ACC112 (cell line): Measurements from ENCODE around the gene SLC2A1.

Experiments used
- H2AFZ ChIP-seq: fragments of 200-600 bp; sonication (generic); one replicate; pipeline ENCODE4 v1.6.0; 2017; ENCODE audit warnings: antibody characterized with exemption, low read length; ENCODE audit not compliant: unreplicated experiment
- H3K27ac ChIP-seq: fragments of 200-600 bp; sonication (generic); 2 replicates; pipeline ENCODE4 v1.5.1; 2014; ENCODE audit warnings: low read depth, mild to moderate bottlenecking, antibody characterized with exemption, low read length, moderate library complexity
- H3K27me3 ChIP-seq: fragments of 200-600 bp; sonication (generic); 2 replicates; pipeline ENCODE4 v1.6.1; 2014; ENCODE audit warnings: mild to moderate bottlenecking, antibody characterized with exemption, low read length, moderate library complexity, mixed read lengths; ENCODE audit not compliant: insufficient read depth
- H3K36me3 ChIP-seq: fragments of 200-600 bp; sonication (generic); 2 replicates; pipeline ENCODE4 v1.6.1; 2016; ENCODE audit warnings: mild to moderate bottlenecking, antibody characterized with exemption, low read length, moderate library complexity, mixed read lengths; ENCODE audit not compliant: insufficient read depth
- H3K4me1 ChIP-seq: fragments of 200-600 bp; sonication (generic); one replicate; pipeline ENCODE4 v1.6.1; 2016; ENCODE audit warnings: low read length, mixed read lengths; ENCODE audit not compliant: insufficient read depth, unreplicated experiment, control insufficient read depth
- H3K4me3 ChIP-seq: fragments of 200-600 bp; sonication (generic); 2 replicates; pipeline ENCODE4 v1.5.1; 2014; ENCODE audit warnings: mild to moderate bottlenecking, low read depth, low read length
- H3K79me2 ChIP-seq: fragments of 200-600 bp; sonication (generic); one replicate; pipeline ENCODE4 v1.6.0; 2016; ENCODE audit warnings: low read length; ENCODE audit not compliant: control insufficient read depth, unreplicated experiment, insufficient read depth

SLC2A1 gene

DNA sequence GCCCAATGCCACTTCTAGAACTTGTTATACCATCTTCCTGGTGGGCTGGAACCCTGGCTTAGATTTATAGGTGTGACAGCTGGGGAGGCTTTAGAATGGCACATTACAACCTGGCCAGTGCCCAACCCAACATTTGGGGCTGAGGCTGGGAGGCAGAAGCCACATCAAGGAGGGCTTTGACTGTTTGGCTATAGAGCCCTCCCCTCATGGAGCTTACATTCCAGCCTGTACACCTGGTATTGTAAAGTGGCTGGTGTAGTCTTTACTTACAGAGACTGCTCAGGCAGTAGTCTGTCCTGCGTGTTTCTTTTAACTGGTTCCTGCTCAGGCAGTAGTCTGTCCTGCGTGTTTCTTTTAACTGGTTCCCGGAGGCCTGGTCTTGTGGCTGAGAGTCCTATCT lies 10.0 kb upstream of the SLC2A1 start:
- no peaks in the 10 kb centered on the region for H3K79me2 ChIP-seq
- no peaks in the 10 kb centered on the region for H3K36me3 ChIP-seq
- peaks cover 21% of the 10 kb centered on the region for H3K4me1 ChIP-seq
- H3K27me3 ChIP-seq, result no peaks in the 10 kb centered on the region
- no peak overlapping the region for H3K27ac ChIP-seq
- H2AFZ ChIP-seq, result no peak overlapping the region
- H3K4me3 ChIP-seq, result no peak overlapping the region

DNA sequence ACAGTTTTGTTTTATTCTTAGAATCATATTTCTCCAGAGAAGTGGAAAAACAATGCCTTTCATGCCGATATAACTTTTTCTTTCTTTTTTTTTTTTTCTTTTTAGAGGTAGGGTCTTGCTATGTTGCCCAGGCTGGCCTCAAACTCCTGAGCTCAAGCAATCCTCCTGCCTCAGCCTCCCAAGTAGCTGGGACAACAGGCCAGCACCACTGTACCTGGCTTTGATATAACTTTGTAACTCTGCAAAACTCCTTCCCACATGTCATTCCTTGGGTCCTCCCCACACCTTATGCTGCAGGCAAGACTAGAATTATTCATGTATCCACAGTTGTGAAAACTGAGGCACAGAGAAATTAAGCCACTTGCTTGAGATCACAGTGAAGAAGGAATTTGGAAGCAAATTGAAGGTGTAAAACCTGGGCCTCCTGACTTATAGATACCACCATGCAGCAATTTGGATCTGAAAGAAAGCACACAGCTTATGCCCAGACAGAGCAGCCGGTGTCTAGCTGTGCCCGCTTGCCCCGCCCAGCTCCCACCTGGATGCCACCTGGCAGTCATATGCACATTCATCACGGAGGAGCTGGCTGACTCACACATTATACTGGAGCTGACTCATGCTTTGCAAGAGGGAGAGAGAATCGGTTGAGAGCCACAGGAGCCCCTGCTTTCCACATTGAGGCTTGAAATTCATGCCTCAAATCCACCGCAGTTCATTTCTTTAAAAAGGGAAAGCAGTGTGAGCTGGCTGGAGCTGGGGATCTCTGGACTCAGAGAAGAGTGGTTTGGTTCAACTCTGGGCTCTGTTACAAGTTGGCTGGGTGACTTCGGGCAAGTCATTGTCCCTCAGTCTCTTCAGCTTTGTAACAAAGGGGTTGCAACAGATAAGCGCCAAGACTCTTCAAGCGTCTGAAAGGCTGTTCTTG lies 8.3 kb upstream of the SLC2A1 start:
- Histone ChIP-seq H3K27me3 (no peaks in the 10 kb centered on the region), H3K4me1 (peaks cover 29% of the 10 kb centered on the region), H2AFZ (no peak overlapping the region), H3K36me3 (no peaks in the 10 kb centered on the region), H3K4me3 (no peak overlapping the region), H3K79me2 (no peaks in the 10 kb centered on the region), H3K27ac (peak overlapping the region; percentile 36; the same call in 1 of the 2 replicates)

DNA sequence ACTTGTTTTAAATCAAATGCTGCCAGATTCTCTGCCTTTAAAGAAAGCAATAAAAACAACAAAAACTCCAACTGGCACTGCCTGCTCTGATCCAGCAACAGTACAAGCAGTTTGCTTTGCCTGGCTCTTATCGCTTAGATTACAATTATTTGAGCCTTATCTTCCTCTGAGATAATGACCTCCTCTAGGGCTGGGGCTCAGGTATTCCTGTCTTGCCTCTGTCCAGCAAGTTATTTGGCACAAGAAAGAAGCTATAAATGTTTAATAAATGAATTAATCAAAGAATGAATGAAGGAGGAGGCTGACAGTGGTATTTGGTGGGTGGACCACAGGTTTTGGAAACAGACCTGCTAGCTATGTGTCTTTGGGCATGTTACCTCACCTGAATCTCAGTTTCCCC lies 6.7 kb upstream of the SLC2A1 start:
- H3K4me1 ChIP-seq, result peaks cover 25% of the 10 kb centered on the region
- no peaks in the 10 kb centered on the region for H3K27me3 ChIP-seq
- H3K4me3 ChIP-seq, result no peak overlapping the region
- no peaks in the 10 kb centered on the region for H3K79me2 ChIP-seq
- no peaks in the 10 kb centered on the region for H3K36me3 ChIP-seq
- no peak overlapping the region for H2AFZ ChIP-seq
- H3K27ac ChIP-seq, result no peak overlapping the region

DNA sequence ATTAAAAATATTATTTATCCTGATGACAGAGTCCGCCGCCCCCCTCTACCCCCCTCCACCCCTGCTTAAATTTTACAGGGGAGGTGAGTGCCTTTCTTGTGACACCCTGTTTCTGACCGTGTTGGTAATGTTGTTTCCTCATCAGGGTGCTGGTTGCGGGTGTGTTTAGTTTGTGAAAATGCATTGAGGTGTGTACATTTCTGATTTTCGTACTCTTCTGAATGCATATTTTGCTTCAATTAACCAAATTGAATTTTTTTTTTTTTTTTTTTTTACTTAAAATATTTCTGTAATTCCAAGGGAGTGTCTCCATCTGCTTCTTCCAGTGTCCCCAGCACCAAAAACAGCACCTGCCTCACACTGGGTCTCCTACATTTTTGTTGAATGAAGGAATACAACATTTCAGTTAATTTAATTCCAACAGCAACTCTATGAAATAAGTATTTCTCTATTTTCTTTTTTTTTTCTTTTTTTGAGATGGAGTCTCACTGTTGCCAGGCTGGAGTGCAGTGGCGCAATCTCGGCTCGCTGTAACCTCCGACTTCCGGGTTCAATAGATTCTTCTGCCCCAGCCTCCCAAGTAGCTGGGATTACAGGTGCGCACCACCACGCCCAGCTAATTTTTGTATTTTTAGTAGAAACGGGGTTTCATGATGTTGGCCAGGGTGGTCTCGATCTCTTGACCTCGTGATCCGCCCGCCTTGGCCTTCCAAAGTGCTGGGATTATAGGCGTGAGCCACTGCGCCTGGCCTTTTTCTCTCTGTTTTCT lies 5.6 kb upstream of the SLC2A1 start:
- no peaks in the 10 kb centered on the region for H3K36me3 ChIP-seq
- no peaks in the 10 kb centered on the region for H3K27me3 ChIP-seq
- H3K4me3 ChIP-seq, result no peak overlapping the region
- H3K79me2 ChIP-seq, result no peaks in the 10 kb centered on the region
- peaks cover 25% of the 10 kb centered on the region for H3K4me1 ChIP-seq
- H2AFZ ChIP-seq, result no peak overlapping the region
- H3K27ac ChIP-seq, result no peak overlapping the region

DNA sequence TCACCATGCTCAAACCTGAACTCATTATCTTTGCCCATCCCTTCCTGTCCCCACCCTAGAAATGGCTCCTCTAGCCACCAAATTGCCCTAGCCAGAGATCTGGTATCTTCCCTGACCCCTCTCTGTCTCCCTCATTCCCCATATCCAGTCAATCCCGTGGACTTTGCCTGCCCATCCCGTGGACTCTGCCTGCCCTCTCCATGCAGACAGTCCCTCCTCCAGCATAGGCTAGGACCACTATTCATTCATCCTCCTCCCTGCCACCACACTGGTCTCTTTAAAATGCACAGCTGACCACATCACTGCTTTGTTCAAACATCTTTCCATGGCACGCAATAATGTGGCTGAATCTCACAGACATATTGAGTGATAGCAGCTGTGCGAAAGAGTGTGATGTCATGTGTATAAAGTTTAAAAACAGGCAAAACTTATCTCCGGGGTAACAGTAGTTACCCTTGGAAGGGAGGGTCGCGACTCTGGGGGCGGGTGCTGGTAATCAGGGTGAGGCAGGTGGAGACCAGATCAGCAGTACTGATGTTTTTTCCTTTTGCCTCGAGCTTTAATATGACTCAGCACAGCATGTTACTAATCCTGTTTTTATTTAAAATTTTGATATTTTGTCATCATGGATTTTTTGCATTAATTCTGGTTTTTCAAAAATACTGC lies 4.8 kb upstream of the SLC2A1 start:
- Histone ChIP-seq H3K36me3 (no peaks in the 10 kb centered on the region), H3K79me2 (peaks cover 3% of the 10 kb centered on the region), H3K4me3 (no peak overlapping the region), H3K27me3 (no peaks in the 10 kb centered on the region), H2AFZ (no peak overlapping the region), H3K4me1 (peaks cover 25% of the 10 kb centered on the region), H3K27ac (no peak overlapping the region)

DNA sequence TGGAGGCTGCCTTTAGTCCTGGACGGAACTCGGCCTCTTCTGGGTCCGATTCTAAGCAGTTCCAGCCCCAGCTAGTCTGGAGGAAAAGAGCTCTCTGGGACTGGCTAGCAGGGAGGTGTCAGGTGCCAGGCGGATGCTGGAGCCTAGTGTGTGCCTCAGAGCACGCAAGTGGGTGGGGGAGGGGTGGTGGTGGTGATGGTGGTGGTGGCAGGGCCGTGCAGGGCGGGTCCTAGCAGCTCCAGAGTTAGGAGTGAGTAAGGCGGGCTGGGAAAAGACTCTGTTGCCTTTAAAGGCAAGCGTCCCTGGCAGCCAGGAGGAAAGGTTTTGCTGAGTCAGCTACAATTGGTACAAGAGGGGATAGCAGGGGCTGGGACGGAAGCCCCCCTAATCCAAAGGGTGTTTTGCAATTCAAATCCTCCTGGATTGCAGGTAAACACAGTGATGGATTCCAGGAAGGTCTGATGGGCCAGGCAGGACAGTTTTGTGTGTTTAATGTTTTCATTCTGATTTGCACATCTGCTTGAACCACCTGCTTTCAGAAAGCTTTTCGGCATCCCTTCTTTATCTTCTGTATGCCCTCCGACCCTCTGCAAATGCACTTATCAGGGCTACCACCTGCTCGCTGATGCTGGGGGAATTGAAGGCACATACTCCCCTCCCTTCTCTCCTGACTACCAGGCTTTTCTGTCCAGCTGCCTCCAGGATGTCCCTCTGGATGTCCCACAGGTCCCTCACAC lies 4.1 kb upstream of the SLC2A1 start:
- no peak overlapping the region for H3K4me3 ChIP-seq

DNA sequence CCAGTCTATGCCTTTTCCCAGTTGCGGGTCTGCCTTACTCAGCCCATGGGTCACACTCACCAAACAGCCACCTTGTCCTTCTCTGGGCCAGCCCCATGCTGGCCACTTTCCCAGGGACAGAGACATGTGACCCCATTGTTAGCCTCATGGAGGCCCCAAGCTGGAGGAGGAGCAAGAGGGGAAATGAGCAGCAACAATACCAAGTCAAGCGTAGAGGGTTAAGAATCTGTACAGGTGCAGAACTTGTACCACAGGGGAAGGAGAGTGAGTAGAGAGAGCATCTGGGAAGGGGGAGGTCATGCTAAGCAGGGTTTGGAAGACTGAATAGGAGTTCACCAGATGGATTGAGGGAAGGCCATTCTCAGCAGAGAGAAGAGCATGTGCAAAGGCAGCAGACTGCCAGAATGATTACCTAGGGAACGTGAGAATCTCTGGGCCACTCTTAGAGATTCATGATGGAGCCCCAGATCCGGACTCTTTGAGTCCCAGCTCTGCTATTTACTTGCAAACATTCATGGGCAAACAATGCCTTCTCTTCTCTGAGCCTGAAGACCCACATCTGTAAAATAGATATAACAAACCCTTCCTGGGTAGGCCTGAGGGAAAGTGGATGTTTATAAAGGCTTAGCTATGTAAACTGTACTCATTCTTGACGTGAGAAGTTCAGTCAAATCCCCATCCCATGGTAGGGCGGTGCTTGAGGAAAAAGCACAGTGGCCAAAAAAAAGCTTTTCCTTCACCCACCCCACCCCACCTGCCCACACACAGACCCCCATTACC lies 2.8 kb upstream of the SLC2A1 start:
- H2AFZ ChIP-seq, result no peak overlapping the region

More for the DNA sequence above, 4.1 kb upstream of the SLC2A1 start:
- Histone ChIP-seq H2AFZ (no peak overlapping the region), H3K79me2 (peaks cover 9% of the 10 kb centered on the region), H3K27me3 (no peaks in the 10 kb centered on the region), H3K4me1 (peaks cover 25% of the 10 kb centered on the region), H3K36me3 (no peaks in the 10 kb centered on the region), H3K27ac (no peak overlapping the region)

DNA sequence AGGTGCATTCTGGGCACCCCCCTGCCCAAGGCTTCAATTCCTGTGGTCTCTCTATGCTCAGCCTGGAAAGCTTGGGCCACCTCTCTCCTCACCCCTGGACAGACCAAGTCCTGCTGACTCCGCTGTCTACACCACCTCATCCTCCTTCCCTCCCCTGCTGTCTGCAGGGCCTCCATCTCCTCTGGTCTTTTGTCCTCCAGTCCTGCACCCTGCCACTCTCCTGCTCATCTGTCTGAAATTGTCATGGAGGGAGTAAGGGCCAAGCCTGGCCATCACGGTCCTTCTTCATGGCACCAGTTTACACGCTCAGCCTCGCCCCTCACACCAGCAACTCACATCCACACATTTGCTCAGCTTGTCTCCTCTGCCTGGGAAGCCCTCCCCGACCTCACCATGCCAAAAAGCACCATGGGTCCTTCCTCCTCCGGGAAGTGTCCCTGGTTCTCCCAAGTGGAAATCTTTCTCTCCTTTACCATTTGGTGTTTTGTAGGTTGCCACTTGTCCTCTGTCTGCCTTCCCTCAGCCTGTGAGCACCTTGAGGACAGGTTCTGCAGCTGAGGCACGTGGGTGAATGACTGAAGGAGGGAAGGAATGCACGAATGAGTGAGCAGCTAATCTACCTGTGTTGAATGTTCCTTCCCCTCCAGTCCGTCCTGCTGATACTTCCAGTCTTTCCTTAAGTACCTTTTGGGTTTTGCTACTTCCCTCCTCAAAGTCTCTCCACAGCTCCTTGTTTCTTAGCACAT lies 2.1 kb upstream of the SLC2A1 start:
- Histone ChIP-seq H3K4me1 (peaks cover 18% of the 10 kb centered on the region), H3K27me3 (no peaks in the 10 kb centered on the region), H3K36me3 (no peaks in the 10 kb centered on the region), H3K4me3 (no peak overlapping the region), H3K79me2 (peaks cover 27% of the 10 kb centered on the region), H3K27ac (no peak overlapping the region), H2AFZ (no peak overlapping the region)

More for the DNA sequence above, 2.8 kb upstream of the SLC2A1 start:
- Histone ChIP-seq H3K4me1 (peaks cover 18% of the 10 kb centered on the region), H3K27ac (no peak overlapping the region), H3K36me3 (no peaks in the 10 kb centered on the region), H3K27me3 (no peaks in the 10 kb centered on the region), H3K79me2 (peaks cover 22% of the 10 kb centered on the region), H3K4me3 (no peak overlapping the region)

DNA sequence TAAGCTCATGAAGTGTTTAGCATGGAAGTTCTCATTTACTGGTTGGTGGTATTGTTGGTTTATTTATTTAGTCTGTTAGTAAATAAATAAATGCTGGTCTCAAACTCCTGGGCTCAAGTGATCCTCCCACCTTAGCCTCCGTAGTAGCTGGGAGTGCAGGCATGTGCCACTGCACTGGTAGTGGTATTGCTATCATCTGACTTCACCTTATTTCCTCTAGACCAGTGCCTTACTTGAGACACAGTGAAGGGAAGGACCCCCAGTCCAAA lies 1.4 kb upstream of the SLC2A1 start:
- Histone ChIP-seq H3K36me3 (no peaks in the 10 kb centered on the region), H3K4me3 (peak overlapping the region; percentile 95), H3K27ac (no peak overlapping the region), H3K27me3 (no peaks in the 10 kb centered on the region), H3K4me1 (peaks cover 22% of the 10 kb centered on the region), H3K79me2 (peaks cover 34% of the 10 kb centered on the region), H2AFZ (no peak overlapping the region)
